ENCODE data around the gene OPCML. TPM values are rescaled to one million over a fixed set of nuclear protein-coding genes. Genes with fewer than 3 reads are reported as not detected.

Gene OPCML
- total RNA-seq, 2 donors from 2014 or later = not detected

- Histone ChIP-seq H3K27ac (no peak overlapping the region), H3K9me3 (no peaks in the 10 kb centered on the region), H3K36me3 (no peaks in the 10 kb centered on the region), H3K4me1 (ENCODE audit: control insufficient read depth in 1 of 2, low read depth in 2 of 2) (no peaks in the 10 kb centered on the region), H3K4me3 (no peak overlapping the region), H3K27me3 (replicated peaks; ENCODE audit: insufficient read depth) (no peaks in the 10 kb centered on the region)
- TF ChIP-seq CTCF (IDR thresholded peaks at IDR 0.05) = peak; percentile 51
- ATAC-seq (ENCODE audit: insufficient number of reproducible peaks, low FRiP score, low read depth) (no peak), DNase-seq (ENCODE audit: low spot score) (no peak)
These were observed 591.2 kb downstream of the OPCML start for GRCh38 chr11:132941024-132941646.

- DNase-seq (ENCODE audit: low spot score) = no peak
- no peak for TF ChIP-seq CTCF (IDR thresholded peaks at IDR 0.05)
- no peaks in the 10 kb centered on the region for H3K36me3 ChIP-seq
- no peaks in the 10 kb centered on the region for H3K9me3 ChIP-seq
- ATAC-seq (ENCODE audit: insufficient number of reproducible peaks, low FRiP score, low read depth) = no peak
- H3K4me3 ChIP-seq = no peak overlapping the region
- no peaks in the 10 kb centered on the region for H3K4me1 ChIP-seq (ENCODE audit: control insufficient read depth in 1 of 2, low read depth in 2 of 2)
- H3K27me3 ChIP-seq (replicated peaks; ENCODE audit: insufficient read depth) = no peaks in the 10 kb centered on the region
- H3K27ac ChIP-seq = no peak overlapping the region
These were observed 595.3 kb downstream of the OPCML start for GRCh38 chr11:132937016-132937415.

GRCh38 chr11:132935383-132935782 is 596.9 kb downstream of the OPCML start:
- DNase-seq (ENCODE audit: low spot score) = no peak
- ATAC-seq (ENCODE audit: insufficient number of reproducible peaks, low FRiP score, low read depth) = no peak
- H3K27me3 ChIP-seq (replicated peaks; ENCODE audit: insufficient read depth) = no peaks in the 10 kb centered on the region
- H3K36me3 ChIP-seq = no peaks in the 10 kb centered on the region
- no peak overlapping the region for H3K27ac ChIP-seq
- no peak for TF ChIP-seq CTCF (IDR thresholded peaks at IDR 0.05)
- H3K4me1 ChIP-seq (ENCODE audit: control insufficient read depth in 1 of 2, low read depth in 2 of 2) = no peaks in the 10 kb centered on the region
- H3K4me3 ChIP-seq = no peak overlapping the region
- H3K9me3 ChIP-seq = no peaks in the 10 kb centered on the region

GRCh38 chr11:132933703-132934102 is 598.6 kb downstream of the OPCML start:
- no peak overlapping the region for H3K27ac ChIP-seq
- no peak for TF ChIP-seq CTCF (IDR thresholded peaks at IDR 0.05)
- DNase-seq (ENCODE audit: low spot score) = no peak
- no peak for ATAC-seq (ENCODE audit: insufficient number of reproducible peaks, low FRiP score, low read depth)
- no peaks in the 10 kb centered on the region for H3K36me3 ChIP-seq
- no peaks in the 10 kb centered on the region for H3K27me3 ChIP-seq (replicated peaks; ENCODE audit: insufficient read depth)
- no peak overlapping the region for H3K4me3 ChIP-seq
- no peaks in the 10 kb centered on the region for H3K4me1 ChIP-seq (ENCODE audit: control insufficient read depth in 1 of 2, low read depth in 2 of 2)
- H3K9me3 ChIP-seq = no peaks in the 10 kb centered on the region

- Histone ChIP-seq H3K4me1 (ENCODE audit: control insufficient read depth in 1 of 2, low read depth in 2 of 2) (no peaks in the 10 kb centered on the region), H3K36me3 (no peaks in the 10 kb centered on the region), H3K4me3 (no peak overlapping the region), H3K27me3 (replicated peaks; ENCODE audit: insufficient read depth) (no peaks in the 10 kb centered on the region), H3K9me3 (no peaks in the 10 kb centered on the region), H3K27ac (no peak overlapping the region)
- ATAC-seq (ENCODE audit: insufficient number of reproducible peaks, low FRiP score, low read depth) (no peak), DNase-seq (ENCODE audit: low spot score) (no peak)
- TF ChIP-seq CTCF (IDR thresholded peaks at IDR 0.05) = no peak
These were observed 606.4 kb downstream of the OPCML start for GRCh38 chr11:132925825-132926469.

Measured in thoracic aorta (tissue), 2 donors.